LHCN-M2 (cell line): Measurements from ENCODE around the gene OR8D1. TPM values are rescaled to one million over a fixed set of nuclear protein-coding genes. Genes with fewer than 3 reads are reported as not detected.
"Not testable (repeated sequence)": the region's sequence is repeated elsewhere in the genome, so short reads cannot be mapped to it uniquely, and the experiment has no call there.

Experiments
- DNase-seq: peaks from one replicate; pipeline ENCODE4 v3.0.0-alpha.2; 2012; ENCODE audit warnings: low read depth
- total RNA-seq: library from RNA; depleted of rRNA; stranded (reverse); fragments of >200 nt; gene quantifications from 2 replicates; pipeline ENCODE4 v1.2.3, GENCODE V29; 2014; rRNA removed

Gene OR8D1
- total RNA-seq, 1 experiment from 2014 or later: not detected

DNA sequence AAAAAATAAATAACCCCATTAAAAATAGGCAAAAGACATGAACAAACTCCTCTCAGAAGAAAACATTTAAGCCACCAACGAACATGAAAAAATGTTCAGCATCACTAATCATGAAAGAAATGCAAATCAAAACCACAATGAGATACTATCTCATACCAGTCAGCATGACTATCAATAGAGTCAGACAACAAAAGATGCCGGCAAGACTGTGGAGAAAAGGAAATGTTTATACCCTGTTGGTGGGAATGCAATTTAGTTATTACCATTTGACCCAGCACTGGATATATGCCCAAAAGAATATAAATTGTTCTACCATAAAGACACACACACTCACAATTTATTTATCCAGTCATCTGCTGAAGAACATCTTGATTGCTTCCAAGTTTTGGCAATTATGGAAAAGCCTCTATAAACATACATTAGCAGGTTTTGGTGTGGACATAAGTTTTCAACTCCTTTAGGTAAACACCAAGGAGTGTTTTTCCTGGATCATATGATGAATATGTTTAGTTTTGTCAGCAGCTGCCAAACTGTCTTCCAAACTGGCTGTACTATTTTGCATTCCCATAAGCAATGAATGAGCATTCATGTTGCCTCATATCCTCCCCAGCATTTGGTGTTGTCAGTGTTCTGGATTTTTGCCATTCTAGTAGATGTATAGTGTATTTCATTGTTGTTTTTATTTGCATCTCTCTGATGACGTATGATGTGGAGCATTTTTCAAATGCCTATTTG lies 28.0 kb downstream of the OR8D1 start:
- peak; percentile 85 for DNase-seq

DNA sequence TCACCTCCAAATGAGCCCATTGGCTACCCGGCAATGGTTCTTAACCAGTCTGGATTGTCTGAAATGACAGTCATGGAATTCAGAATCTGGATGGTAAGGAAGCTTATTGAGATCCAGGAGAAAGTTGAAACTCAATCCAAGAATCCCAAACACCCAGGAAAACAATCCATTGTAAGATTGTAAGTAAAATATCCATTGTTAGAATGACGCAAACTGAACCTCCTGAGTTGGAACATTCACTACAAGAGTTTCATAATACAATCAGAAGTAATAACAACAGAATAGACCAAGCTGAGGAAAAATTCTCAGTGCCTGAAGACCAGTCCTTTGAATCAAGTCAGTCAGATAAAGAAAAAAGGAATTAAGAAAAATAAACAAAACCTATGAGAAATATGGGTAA lies 35.5 kb downstream of the OR8D1 start:
- no peak for DNase-seq

DNA sequence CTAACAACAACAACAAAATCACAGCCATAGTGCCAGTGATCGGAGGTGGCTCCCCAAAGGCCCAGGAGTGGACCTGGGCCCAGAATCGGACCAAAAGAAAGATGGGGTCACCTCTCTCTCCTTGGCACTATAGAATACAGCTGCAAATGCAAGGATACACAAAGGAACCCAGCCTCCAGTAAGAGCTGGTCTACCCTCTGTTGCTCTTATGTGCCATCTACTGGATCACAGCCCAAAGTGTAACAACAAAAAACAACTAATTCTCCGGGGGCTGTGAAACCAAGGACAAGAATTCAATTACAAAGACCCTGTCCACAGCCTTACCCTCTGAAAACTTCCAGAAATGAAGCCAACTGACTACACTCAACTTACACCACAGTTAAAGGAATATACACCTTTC lies 35.9 kb downstream of the OR8D1 start:
- DNase-seq: peak; percentile 27

DNA sequence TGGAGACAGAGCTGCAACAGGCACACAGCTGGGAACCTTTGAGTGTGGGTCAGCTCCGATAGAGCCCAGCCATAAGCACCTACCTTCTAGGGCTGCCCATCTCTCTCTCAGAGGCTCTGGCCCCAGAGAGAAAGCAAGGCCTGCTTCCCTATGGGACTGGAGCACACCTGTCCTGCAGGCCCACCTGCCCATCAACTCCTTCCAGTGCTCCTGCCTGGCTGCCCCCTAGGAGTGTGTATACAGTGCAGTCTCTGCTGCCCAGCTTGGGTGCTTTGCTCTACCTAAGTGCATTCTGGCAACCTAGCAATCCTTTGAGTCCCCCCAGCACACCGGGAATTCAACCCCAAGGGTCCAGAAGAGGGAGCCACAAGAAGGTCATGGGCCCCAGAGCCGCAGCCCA lies 36.5 kb downstream of the OR8D1 start:
- no peak for DNase-seq

DNA sequence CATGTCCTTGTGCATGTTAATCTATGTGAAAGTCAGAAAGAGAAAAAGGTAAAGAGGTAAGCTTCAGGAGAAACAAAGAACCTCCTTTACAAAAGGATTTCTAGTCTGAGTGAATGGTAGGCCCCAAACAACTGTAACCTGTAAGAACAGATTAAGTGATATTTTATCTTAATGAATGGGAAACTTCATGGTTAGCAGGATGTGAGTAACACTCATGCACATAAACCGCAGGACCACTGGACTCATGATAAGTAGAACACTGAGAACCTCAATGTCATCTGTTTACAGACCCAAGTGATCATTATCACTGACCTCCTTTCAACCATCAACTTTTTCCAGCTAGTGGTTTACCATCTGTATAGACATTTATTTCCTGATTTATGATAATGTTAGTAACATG lies 37.7 kb downstream of the OR8D1 start:
- DNase-seq: peak; percentile 86

DNA sequence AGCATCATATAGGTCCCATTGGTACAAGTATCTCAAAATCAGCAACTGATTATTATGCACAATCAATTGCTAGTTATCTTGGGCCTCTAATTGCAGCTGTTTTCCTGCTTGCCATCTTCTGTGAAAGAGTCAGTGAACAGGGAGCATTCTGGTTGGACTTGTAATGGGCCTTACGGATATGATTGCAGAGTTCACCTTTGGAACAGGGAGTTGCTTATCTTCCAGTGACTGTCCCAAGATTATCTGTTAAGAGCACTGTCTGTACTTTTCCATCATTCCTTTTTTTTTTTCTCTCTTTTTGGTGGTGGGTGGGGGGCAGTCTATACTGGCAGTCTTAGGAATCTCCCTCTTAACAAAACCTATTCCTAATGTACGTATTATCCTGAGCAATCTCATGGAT lies 39.7 kb downstream of the OR8D1 start:
- no peak for DNase-seq

DNA sequence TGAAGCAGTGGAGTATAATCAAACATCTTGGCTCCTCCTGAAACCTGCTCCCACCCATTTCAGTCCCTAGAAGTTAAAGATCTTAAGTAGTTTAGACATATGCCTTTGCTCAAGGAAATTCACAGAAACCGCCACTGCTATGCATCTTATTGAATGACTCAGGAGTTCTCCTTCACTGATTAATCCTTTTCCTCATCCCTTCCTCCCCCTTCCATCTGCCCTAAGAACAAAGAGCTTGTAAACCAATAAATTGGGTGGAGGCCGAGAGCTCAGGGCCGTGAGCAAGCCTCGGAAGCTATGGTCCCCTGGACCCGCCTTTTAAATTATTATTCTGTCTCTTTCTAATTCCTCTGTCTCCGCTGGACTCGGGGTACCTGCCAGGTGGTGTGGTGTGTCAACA lies 42.9 kb downstream of the OR8D1 start:
- DNase-seq: not testable (repeated sequence)

DNA sequence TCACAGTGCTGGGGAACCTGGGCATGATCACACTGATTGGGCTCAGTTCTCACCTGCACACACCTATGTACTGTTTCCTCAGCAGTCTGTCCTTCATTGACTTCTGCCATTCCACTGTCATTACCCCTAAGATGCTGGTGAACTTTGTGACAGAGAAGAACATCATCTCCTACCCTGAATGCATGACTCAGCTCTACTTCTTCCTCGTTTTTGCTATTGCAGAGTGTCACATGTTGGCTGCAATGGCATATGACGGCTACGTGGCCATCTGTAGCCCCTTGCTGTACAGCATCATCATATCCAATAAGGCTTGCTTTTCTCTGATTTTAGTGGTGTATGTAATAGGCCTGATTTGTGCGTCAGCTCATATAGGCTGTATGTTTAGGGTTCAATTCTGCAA lies 48.7 kb downstream of the OR8D1 start:
- not testable (repeated sequence) for DNase-seq

DNA sequence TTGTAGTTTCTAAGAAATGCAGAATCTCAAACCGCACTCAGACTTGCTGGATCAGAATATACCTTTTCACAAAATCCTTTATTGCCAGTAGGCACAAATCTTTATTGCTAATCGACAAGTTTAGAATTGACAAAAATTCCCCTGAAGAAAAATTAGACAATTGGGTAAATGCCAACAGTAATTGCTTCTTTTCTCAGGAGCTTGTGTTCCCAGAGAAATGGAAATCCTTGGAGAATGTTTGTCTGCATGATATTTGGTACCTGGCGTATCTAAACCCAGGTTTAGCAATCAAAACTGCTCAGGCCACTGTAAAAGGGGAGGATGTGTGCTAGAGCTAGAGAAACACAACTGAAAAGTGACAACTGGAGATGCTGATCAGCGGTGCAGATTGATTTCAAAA lies 57.7 kb downstream of the OR8D1 start, which contains the start of gene OR8G5:
OR8G5 (plus strand) TSS at position 301 of the 400 bp plus-strand sequence. CDS start 8,556 bp downstream, outside the sequence.
- no peak for DNase-seq

Other genes starting within 250 kb of the OR8D1 start
- gene VWA5A, start 198.5 kb downstream of the OR8D1 start, total RNA-seq: 6.0 and 9.7 TPM in 2 replicates
- gene OR10D3, start 130.6 kb downstream of the OR8D1 start, total RNA-seq: not detected in 2 replicates
- gene OR8G1, start 72.9 kb downstream of the OR8D1 start, total RNA-seq: not detected in 2 replicates
- not detected in 2 replicates for gene OR8G5, start 57.6 kb downstream of the OR8D1 start, total RNA-seq
- not detected in 2 replicates for gene OR8D2, start 6.2 kb upstream of the OR8D1 start, total RNA-seq
- gene OR8B2, start 70.5 kb upstream of the OR8D1 start, total RNA-seq: not detected in 2 replicates
- not detected in 2 replicates for gene OR8B3, start 85.1 kb upstream of the OR8D1 start, total RNA-seq
- not detected in 2 replicates for gene OR8B4, start 110.9 kb upstream of the OR8D1 start, total RNA-seq
- not detected in 2 replicates for gene OR8B8, start 131.7 kb upstream of the OR8D1 start, total RNA-seq
- gene OR8B12, start 229.7 kb upstream of the OR8D1 start, total RNA-seq: not detected in 2 replicates